K562 (cell line): ENCODE data around the gene CHD8. TPM values are rescaled to one million over a fixed set of nuclear protein-coding genes. Genes with fewer than 3 reads are reported as not detected.

ENCODE experiments used
- ATF7 ChIP-seq: fragments of 450-650 bp; IDR thresholded peaks from 2 replicates; pipeline ENCODE4 v1.7.1; 2014; ENCODE audit warnings: mild to moderate bottlenecking, moderate library complexity
- E2F6 ChIP-seq, 2 experiments: IDR thresholded peaks; 2 replicates each; pipeline ENCODE4 v1.6.1; 2011; ENCODE audit warnings: borderline replicate concordance in 1 of 2, control low read depth in 1 of 2, low read depth in 1 of 2, low read length in 1 of 2, mild to moderate bottlenecking in 1 of 2, mixed read lengths in 1 of 2, moderate library complexity in 1 of 2; ENCODE audit not compliant: insufficient read depth in 1 of 2, insufficient read length in 1 of 2, poor library complexity in 1 of 2, severe bottlenecking in 1 of 2; ENCODE audit errors: extremely low read depth in 1 of 2
- ID3 ChIP-seq, 2 experiments: fragments of 250-450 bp in 1 of 2; fragments of 450-650 bp in 1 of 2; sonication (Bioruptor Pico) in 1 of 2; IDR thresholded peaks; 2 replicates each; pipeline versions ENCODE4 v1.6.1 to v1.8.0; 2016 to 2021; ENCODE audit warnings: mild to moderate bottlenecking in 2 of 2, moderate library complexity in 2 of 2, missing compliant biosample characterization in 1 of 2, missing genetic modification characterization in 1 of 2
- MGA ChIP-seq: fragments of 450-650 bp; IDR thresholded peaks from 2 replicates; pipeline ENCODE4 v1.6.1; 2016; ENCODE audit warnings: mild to moderate bottlenecking, moderate library complexity
- NKRF ChIP-seq: fragments of 450-650 bp; IDR thresholded peaks from 2 replicates; pipeline ENCODE4 v1.6.1; 2016; ENCODE audit warnings: borderline replicate concordance
- SRSF9 ChIP-seq: fragments of 200-400 bp; formaldehyde crosslinking; IDR thresholded peaks from 2 replicates; pipeline ENCODE4 v1.6.1; 2017; ENCODE audit warnings: low read depth, low read length, borderline replicate concordance
- TRIM25 ChIP-seq: fragments of 450-650 bp; IDR thresholded peaks from 2 replicates; pipeline ENCODE4 v1.7.0; 2016; ENCODE audit warnings: borderline replicate concordance
- polyA plus RNA-seq, 8 experiments: library from polyadenylated mRNA; depleted of rRNA in 4 of 8; stranded (reverse) in 5 of 8; unstranded in 3 of 8; fragments of >200 nt; fragmentation: Nextera tagmentation in 2 of 8; fragmentation: Illumina TruSeq in 1 of 8; extraction: Ambion mirVana in 2 of 8; extraction: Trizol in 1 of 8; gene quantifications; 2 replicates each; pipeline versions ENCODE4 v1.2.1 to v1.2.3, GENCODE V29; 2011 to 2014; ENCODE audit warnings: inconsistent platforms in 1 of 8, missing spikeins in 1 of 8
- total RNA-seq, 7 experiments: library from RNA; depleted of rRNA in 6 of 7; stranded (reverse); fragments of >200 nt in 6 of 7; fragmentation: Illumina TruSeq in 2 of 7; extraction: Trizol in 2 of 7; gene quantifications; 2 replicates each; pipeline versions ENCODE4 v1.2.1 to v1.2.3, GENCODE V29; 2011 to 2021; ENCODE audit warnings: low replicate concordance in 1 of 7

CHD8 gene
- total and polyA plus RNA-seq, 9 of the 15 experiments (the other 6 are each of a cell fraction or from before 2014, with no cell fraction given) = 11.1 to 51.2 (median 32.8) TPM

- TF ChIP-seq MGA (no peak), NKRF (peak; percentile 88), TRIM25 (no peak), SRSF9 (no peak), ATF7 (peak; percentile 52), E2F6 (IDR thresholded peaks at IDR 0.05; ENCODE audit: borderline replicate concordance in 1 of 2, extremely low read depth in 1 of 2, insufficient read depth in 1 of 2, insufficient read length in 1 of 2, low read depth in 1 of 2, low read length in 1 of 2, poor library complexity in 1 of 2, severe bottlenecking in 1 of 2) (no peak), ID3 (CRISPR knock-in tag; IDR thresholded peaks at IDR 0.05) (no peak), ID3 (tag; IDR thresholded peaks at IDR 0.05) (no peak)
These were observed 21.2 kb upstream of the CHD8 start, which contains the start of the genes RAB2B and TOX4 (continued) for GRCh38 chr14:21476925-21477681.
